DND-41 (cell line): ENCODE measurements around the gene CLMN.

Experiments used
- CTCF ChIP-seq: IDR thresholded peaks from 2 replicates; pipeline ENCODE4 v1.5.1; 2012; ENCODE audit warnings: borderline replicate concordance, low read length, moderate library complexity, mild to moderate bottlenecking; ENCODE audit not compliant: poor library complexity, severe bottlenecking; ENCODE audit errors: extremely low read depth
- EZH2 ChIP-seq: IDR thresholded peaks from 3 replicates; pipeline ENCODE4 v1.6.1; 2012; ENCODE audit warnings: borderline replicate concordance, low read depth, mild to moderate bottlenecking, moderate library complexity, low read length, inconsistent platforms; ENCODE audit not compliant: severe bottlenecking

GRCh38 chr14:95260537-95261361 lies 59.0 kb downstream of the CLMN start:
- no peak for TF ChIP-seq CTCF
- TF ChIP-seq EZH2: no peak
